Medulla oblongata (tissue), 1 donor: ENCODE measurements around the gene FCN1.
"Not testable (repeated sequence)": the region's sequence is repeated elsewhere in the genome, so short reads cannot be mapped to it uniquely, and the experiment has no call there.

ENCODE experiments used
- DNase-seq: peaks from one replicate; pipeline ENCODE4 v3.0.0-alpha.2; 2015; ENCODE audit errors: extremely low spot score

FCN1 gene

GRCh38 chr9:134877541-134877940 lies 40.2 kb downstream of the FCN1 start:
- DNase-seq: no peak

GRCh38 chr9:134875371-134875770 lies 42.3 kb downstream of the FCN1 start:
- no peak for DNase-seq

- DNase-seq: no peak
Measured at GRCh38 chr9:134872482-134873231, 45.1 kb downstream of the FCN1 start.

GRCh38 chr9:134871697-134872340 lies 45.9 kb downstream of the FCN1 start:
- DNase-seq: no peak

- DNase-seq: no peak
Measured at GRCh38 chr9:134870746-134871662, 46.7 kb downstream of the FCN1 start.

GRCh38 chr9:134870301-134870694 lies 47.4 kb downstream of the FCN1 start:
- no peak for DNase-seq

GRCh38 chr9:134869554-134870300 lies 48.0 kb downstream of the FCN1 start:
- no peak for DNase-seq

- no peak for DNase-seq
Measured at GRCh38 chr9:134868751-134869553, 48.8 kb downstream of the FCN1 start.

- DNase-seq: no peak
Measured at GRCh38 chr9:134867917-134868750, 49.6 kb downstream of the FCN1 start.

- no peak for DNase-seq
Measured at GRCh38 chr9:134864821-134865190, 52.9 kb downstream of the FCN1 start.

GRCh38 chr9:134863941-134864820 lies 53.5 kb downstream of the FCN1 start:
- DNase-seq: no peak

GRCh38 chr9:134863306-134863902 lies 54.3 kb downstream of the FCN1 start:
- DNase-seq: no peak

GRCh38 chr9:134861595-134862334 lies 55.9 kb downstream of the FCN1 start:
- no peak for DNase-seq

- no peak for DNase-seq
Measured at GRCh38 chr9:134860510-134860909, 57.2 kb downstream of the FCN1 start.

GRCh38 chr9:134858051-134858841 lies 59.5 kb downstream of the FCN1 start:
- DNase-seq: no peak

- DNase-seq: not testable (repeated sequence)
Measured at GRCh38 chr9:134857451-134857850, 60.3 kb downstream of the FCN1 start.

GRCh38 chr9:134855900-134856377 lies 61.8 kb downstream of the FCN1 start:
- DNase-seq: no peak
